GM18499 (cell line): ENCODE results near the gene CDS1.

ENCODE experiments used
- ATAC-seq: cut with Tn5 transposase; IDR thresholded peaks from one replicate; pipeline ENCODE4 v1.9.1; 2021; ENCODE audit warnings: moderate number of reproducible peaks; ENCODE audit not compliant: insufficient read depth, unreplicated experiment

The CDS1 gene

DNA sequence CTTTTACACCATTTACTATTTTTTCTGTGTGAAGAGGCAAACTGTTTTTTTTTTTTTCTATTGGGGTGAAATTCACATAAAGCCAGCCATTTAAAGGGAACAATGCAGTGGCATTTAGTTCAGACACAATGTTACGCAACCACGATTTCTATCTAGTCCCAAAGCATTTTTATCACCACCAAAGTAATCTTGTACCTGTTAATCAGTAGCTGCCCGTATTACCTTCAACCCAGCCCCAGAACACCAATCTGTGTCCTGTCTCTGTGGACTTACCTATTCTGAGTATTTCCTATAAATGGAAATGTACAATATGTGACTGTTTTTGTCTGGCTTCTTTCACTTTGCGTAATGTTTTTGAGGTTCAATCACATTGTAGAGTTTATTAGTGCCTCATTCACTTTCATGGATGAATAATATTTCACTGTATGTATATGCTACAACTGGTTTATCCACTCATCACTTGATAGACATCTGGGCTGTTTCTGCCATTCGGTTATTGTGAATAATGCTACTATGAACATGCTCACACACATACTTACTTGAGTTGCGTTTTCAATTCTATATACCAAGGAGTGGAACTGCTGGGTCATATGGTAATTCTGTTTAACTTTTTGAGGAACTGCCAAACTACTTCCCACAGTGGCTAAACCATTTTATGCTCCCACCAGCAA, 116.2 kb downstream of the CDS1 start:
- no peak for ATAC-seq
